Smooth muscle cell (in vitro differentiated cells): ENCODE results near the gene MUC5B. TPM values are rescaled to one million over a fixed set of nuclear protein-coding genes. Genes with fewer than 3 reads are reported as not detected.
A peak's percentile ranks its signal among the peaks of the same experiment; 100 is the strongest.

Experiments
- DNase-seq: peaks from one replicate; lab custom pipeline; 2025; ENCODE audit not compliant: unreplicated experiment; lab: John Stamatoyannopoulos, UW
- H2AFZ ChIP-seq: fragments of 200-600 bp; sonication (generic); 2 replicates; pipeline ENCODE4 v1.6.0; 2016; ENCODE audit warnings: antibody characterized with exemption, low read depth, mild to moderate bottlenecking
- H3F3A ChIP-seq: fragments of 200-600 bp; sonication (generic); 2 replicates; pipeline ENCODE4 v1.6.0; 2017; ENCODE audit warnings: antibody characterized with exemption, low read depth
- H3K27ac ChIP-seq: fragments of 200-600 bp; sonication (generic); 2 replicates; pipeline ENCODE4 v1.5.1; 2016; ENCODE audit warnings: low read depth, mild to moderate bottlenecking
- H3K27me3 ChIP-seq: fragments of 200-600 bp; sonication (generic); 2 replicates; pipeline ENCODE4 v1.6.1; 2016; ENCODE audit warnings: low read depth, mild to moderate bottlenecking
- H3K36me3 ChIP-seq: fragments of 200-600 bp; sonication (generic); 2 replicates; pipeline ENCODE4 v1.5.1; 2016; ENCODE audit warnings: low read depth
- H3K4me1 ChIP-seq: fragments of 200-600 bp; sonication (generic); 2 replicates; pipeline ENCODE4 v1.5.1; 2016; ENCODE audit warnings: low read depth
- H3K4me2 ChIP-seq: fragments of 200-600 bp; sonication (generic); 2 replicates; pipeline ENCODE4 v1.6.0; 2016; ENCODE audit warnings: mild to moderate bottlenecking
- H3K4me3 ChIP-seq: fragments of 200-600 bp; sonication (generic); 2 replicates; pipeline ENCODE4 v1.5.1; 2016; ENCODE audit warnings: mild to moderate bottlenecking
- H3K79me2 ChIP-seq: fragments of 200-600 bp; sonication (generic); 2 replicates; pipeline ENCODE4 v1.6.0; 2016; ENCODE audit warnings: low read depth, mild to moderate bottlenecking
- H3K9ac ChIP-seq: fragments of 200-600 bp; sonication (generic); 2 replicates; pipeline ENCODE4 v1.6.0; 2016; ENCODE audit warnings: low read depth
- H3K9me3 ChIP-seq: fragments of 200-600 bp; sonication (generic); replicated peaks from 2 replicates; pipeline ENCODE4 v1.5.1; 2016; ENCODE audit warnings: low read depth
- H4K20me1 ChIP-seq: fragments of 200-600 bp; sonication (generic); 2 replicates; pipeline ENCODE4 v1.6.0; 2016; ENCODE audit warnings: low read depth
- CTCF ChIP-seq: fragments of 200-600 bp; sonication (generic); IDR thresholded peaks from 2 replicates; pipeline ENCODE4 v1.5.1; 2017; ENCODE audit warnings: borderline replicate concordance, mild to moderate bottlenecking, antibody characterized with exemption; ENCODE audit not compliant: insufficient read depth, poor library complexity, severe bottlenecking
- WGBS: methylation state at CpG from one replicate; pipeline ENCODE4 v1.1.7; 2016; ENCODE audit warnings: low lambda C conversion rate; 5-methylcytosine and 5-hydroxymethylcytosine counted together
- polyA plus RNA-seq: library from polyadenylated mRNA; unstranded; fragments of >200 nt; fragmentation: Nextera tagmentation; extraction: Ambion mirVana; gene quantifications from 2 replicates; pipeline ENCODE4 v1.2.1, GENCODE V29; 2016
- total RNA-seq: library from RNA; depleted of rRNA; stranded (reverse); fragments of >200 nt; gene quantifications from 2 replicates; pipeline ENCODE4 v1.2.3, GENCODE V29; 2014

Gene MUC5B
- total and polyA plus RNA-seq, 2 experiments from 2014 or later, result not detected

GRCh38 chr11:1297576-1298473 is 75.0 kb downstream of the MUC5B start:
- DNase-seq, result no peak
- Histone ChIP-seq H3K9ac (no peak overlapping the region), H3K27me3 (no peaks in the 10 kb centered on the region), H3K4me3 (no peak overlapping the region), H4K20me1 (peaks cover 89% of the 10 kb centered on the region), H3F3A (no peaks in the 10 kb centered on the region), H3K4me1 (no peaks in the 10 kb centered on the region), H2AFZ (no peak overlapping the region), H3K79me2 (peaks cover 69% of the 10 kb centered on the region), H3K9me3 (no peaks in the 10 kb centered on the region), H3K27ac (no peak overlapping the region), H3K4me2 (no peak overlapping the region), H3K36me3 (no peaks in the 10 kb centered on the region)
- TF ChIP-seq CTCF, result no peak
- WGBS, result 91% methylated on average over 28 of the region's 31 CpGs

- no peak for TF ChIP-seq CTCF
- peaks cover 80% of the 10 kb centered on the region for H3K79me2 ChIP-seq
- no peaks in the 10 kb centered on the region for H3K4me1 ChIP-seq
- H3K27me3 ChIP-seq, result no peaks in the 10 kb centered on the region
- H3K36me3 ChIP-seq, result no peaks in the 10 kb centered on the region
- no peak overlapping the region for H3K4me3 ChIP-seq
- H3K9ac ChIP-seq, result no peak overlapping the region
- H3K9me3 ChIP-seq, result no peaks in the 10 kb centered on the region
- 75% methylated on average over 32 of the region's 32 CpGs for WGBS
- H3K4me2 ChIP-seq, result peak overlapping the region; percentile 36
- H2AFZ ChIP-seq, result no peak overlapping the region
- peaks cover 89% of the 10 kb centered on the region for H4K20me1 ChIP-seq
- no peaks in the 10 kb centered on the region for H3F3A ChIP-seq
- DNase-seq, result peak; percentile 21
- no peak overlapping the region for H3K27ac ChIP-seq
Observed at GRCh38 chr11:1298695-1299492, 76.0 kb downstream of the MUC5B start.

- Histone ChIP-seq H3F3A (no peaks in the 10 kb centered on the region), H4K20me1 (peaks cover 94% of the 10 kb centered on the region), H3K9me3 (no peaks in the 10 kb centered on the region), H3K4me2 (peak overlapping the region; percentile 36), H2AFZ (no peak overlapping the region), H3K27me3 (no peaks in the 10 kb centered on the region), H3K4me3 (no peak overlapping the region), H3K27ac (no peak overlapping the region), H3K9ac (no peak overlapping the region), H3K79me2 (peaks cover 87% of the 10 kb centered on the region), H3K4me1 (no peaks in the 10 kb centered on the region), H3K36me3 (no peaks in the 10 kb centered on the region)
- 94% methylated on average over 23 of the region's 23 CpGs for WGBS
- no peak for TF ChIP-seq CTCF
- no peak for DNase-seq
Observed at GRCh38 chr11:1299621-1300020, 76.8 kb downstream of the MUC5B start.
